Neuronal stem cell (in vitro differentiated cells): ENCODE data around the gene UBE2J2.

Experiments used
- DNase-seq: peaks from one replicate; pipeline ENCODE4 v3.0.0-alpha.2; 2013; ENCODE audit warnings: low spot score
- H2AFZ ChIP-seq: one replicate; pipeline ENCODE4 v1.6.1; 2013; ENCODE audit warnings: mild to moderate bottlenecking, low read length, inconsistent platforms
- H2AK5ac ChIP-seq: 2 replicates; pipeline ENCODE4 v1.6.1; 2013; ENCODE audit warnings: low read depth, mild to moderate bottlenecking, inconsistent platforms, low read length, moderate library complexity, mixed read lengths
- H2BK120ac ChIP-seq: 2 replicates; pipeline ENCODE4 v1.6.1; 2013; ENCODE audit warnings: low read depth, mild to moderate bottlenecking, inconsistent platforms, low read length, moderate library complexity, mixed read lengths
- H2BK12ac ChIP-seq: one replicate; pipeline ENCODE4 v1.6.1; 2013; ENCODE audit warnings: low read length, inconsistent platforms
- H2BK15ac ChIP-seq: 2 replicates; pipeline ENCODE4 v1.6.1; 2013; ENCODE audit warnings: mild to moderate bottlenecking, low read length, inconsistent platforms, mixed read lengths
- H2BK5ac ChIP-seq: one replicate; pipeline ENCODE4 v1.6.1; 2013; ENCODE audit warnings: inconsistent platforms, mild to moderate bottlenecking, low read length, moderate library complexity
- H3K14ac ChIP-seq: one replicate; pipeline ENCODE4 v1.6.1; 2013; ENCODE audit warnings: low read length, inconsistent platforms
- H3K18ac ChIP-seq: 2 replicates; pipeline ENCODE4 v1.6.1; 2013; ENCODE audit warnings: low read length, inconsistent platforms
- H3K23ac ChIP-seq: 2 replicates; pipeline ENCODE4 v1.6.1; 2013; ENCODE audit warnings: low read depth, mild to moderate bottlenecking, mixed read lengths, low read length, inconsistent platforms; ENCODE audit not compliant: poor library complexity
- H3K27ac ChIP-seq: replicated peaks from 3 replicates; pipeline ENCODE4 v1.5.1; 2013; ENCODE audit warnings: low read length, inconsistent platforms
- H3K27me3 ChIP-seq, 3 experiments: 2 replicates each; pipeline ENCODE4 v1.6.1; 2013; ENCODE audit warnings: low read length in 3 of 3, mild to moderate bottlenecking in 2 of 3, inconsistent platforms in 1 of 3, low read depth in 1 of 3, mixed read lengths in 1 of 3, moderate library complexity in 1 of 3; ENCODE audit not compliant: control insufficient read depth in 3 of 3, insufficient read depth in 3 of 3
- H3K36me3 ChIP-seq, 2 donors: replicated peaks in 1 of 2; 2 replicates each; pipeline ENCODE4 v1.6.1; 2013; ENCODE audit warnings: low read length in 2 of 2; ENCODE audit not compliant: control insufficient read depth in 2 of 2, insufficient read depth in 2 of 2
- H3K4ac ChIP-seq: 2 replicates; pipeline ENCODE4 v1.6.1; 2013; ENCODE audit warnings: inconsistent platforms, mild to moderate bottlenecking, low read length, moderate library complexity
- H3K4me1 ChIP-seq, 2 donors: 1 replicate in 1 of 2; 2 replicates in 1 of 2; pipeline ENCODE4 v1.6.1; 2013; ENCODE audit warnings: low read length in 2 of 2, low read depth in 1 of 2; ENCODE audit not compliant: control insufficient read depth in 2 of 2, insufficient read depth in 1 of 2
- H3K4me2 ChIP-seq: one replicate; pipeline ENCODE4 v1.6.1; 2013; ENCODE audit warnings: mild to moderate bottlenecking, low read length, inconsistent platforms; ENCODE audit not compliant: insufficient read depth, poor library complexity, severe bottlenecking
- H3K4me3 ChIP-seq, 2 donors: 2 replicates each; pipeline ENCODE4 v1.5.1; 2013; ENCODE audit warnings: low read length in 2 of 2, mild to moderate bottlenecking in 2 of 2, inconsistent platforms in 1 of 2, moderate library complexity in 1 of 2
- H3K79me1 ChIP-seq: one replicate; pipeline ENCODE4 v1.6.1; 2013; ENCODE audit warnings: low read depth, mild to moderate bottlenecking, inconsistent platforms, low read length, moderate library complexity
- H3K9ac ChIP-seq: one replicate; pipeline ENCODE4 v1.6.1; 2013; ENCODE audit warnings: mild to moderate bottlenecking, low read depth, low read length, inconsistent platforms; ENCODE audit not compliant: poor library complexity
- H3K9me3 ChIP-seq, 2 donors: replicated peaks in 1 of 2; 2 replicates each; pipeline versions ENCODE3 to v1.6.1; 2013; ENCODE audit warnings: low read length in 2 of 2, mild to moderate bottlenecking in 2 of 2, inconsistent platforms in 1 of 2, low read depth in 1 of 2, mixed read lengths in 1 of 2, moderate library complexity in 1 of 2; ENCODE audit not compliant: control insufficient read depth in 2 of 2, insufficient read depth in 1 of 2
- H4K8ac ChIP-seq: one replicate; pipeline ENCODE4 v1.6.1; 2013; ENCODE audit warnings: low read depth, mild to moderate bottlenecking, inconsistent platforms, low read length, moderate library complexity
- H4K91ac ChIP-seq: one replicate; pipeline ENCODE4 v1.6.1; 2013; ENCODE audit warnings: low read length, low read depth, mild to moderate bottlenecking, inconsistent platforms; ENCODE audit not compliant: poor library complexity
- WGBS, 2 donors: extraction: QIAGEN DNeasy Blood & Tissue Kit; methylation state at CpG; one replicate each; pipeline ENCODE4 v1.1.7; 2013; ENCODE audit warnings: missing lambda C conversion rate in 2 of 2, mixed read lengths in 1 of 2; ENCODE audit not compliant: insufficient read length in 2 of 2, insufficient replicate concordance in 1 of 2; ENCODE audit errors: extremely low coverage in 2 of 2; 5-methylcytosine and 5-hydroxymethylcytosine counted together

UBE2J2 gene

GRCh38 chr1:1305300-1306069 is 31.8 kb upstream of the UBE2J2 start:
- Histone ChIP-seq H2BK12ac (peak overlapping the region; percentile 90), H3K79me1 (peaks cover 20% of the 10 kb centered on the region), H3K18ac (peak overlapping the region; percentile 93), H4K91ac (no peak overlapping the region), H3K9me3 (no peaks in the 10 kb centered on the region), H3K27me3 (peaks cover 0 to 2% (median 0%) of the 10 kb centered on the region in 3 experiments), H3K14ac (peak overlapping the region; percentile 94), H3K23ac (peak overlapping the region; percentile 93), H4K8ac (peak overlapping the region; percentile 43), H2BK120ac (peak overlapping the region; percentile 87), H3K4me2 (peak overlapping the region; percentile 55), H3K36me3 (peaks cover 9 to 13% of the 10 kb centered on the region in 2 donors), H3K4me3 (peak overlapping the region in 1 of 2 donors; percentile 75), H3K4ac (no peak overlapping the region), H2BK15ac (peak overlapping the region; percentile 94), H3K27ac (peak overlapping the region; percentile 46), H3K4me1 (peaks cover 36 to 38% of the 10 kb centered on the region in 2 donors), H2BK5ac (peak overlapping the region; percentile 87), H3K9ac (peak overlapping the region; percentile 86), H2AK5ac (peak overlapping the region; percentile 100), H2AFZ (peak overlapping the region; percentile 79)
- no CpG with 5 or more reads among the region's 25 CpGs for WGBS, 2 donors
- no peak for DNase-seq

- Histone ChIP-seq H3K9me3 (no peaks in the 10 kb centered on the region), H2AFZ (peak overlapping the region; percentile 79), H3K4me1 (peaks cover 34 to 37% of the 10 kb centered on the region in 2 donors), H4K8ac (no peak overlapping the region), H2BK15ac (peak overlapping the region; percentile 38), H3K23ac (peak overlapping the region; percentile 93), H3K4me3 (peak overlapping the region; percentile 19 to 35), H2BK5ac (peak overlapping the region; percentile 87), H2AK5ac (peak overlapping the region; percentile 100), H3K79me1 (peaks cover 20% of the 10 kb centered on the region), H3K27me3 (peaks cover 0 to 2% (median 0%) of the 10 kb centered on the region in 3 experiments), H2BK120ac (peak overlapping the region; percentile 87), H3K27ac (peak overlapping the region; percentile 46), H3K4me2 (peak overlapping the region; percentile 55), H3K36me3 (peaks cover 1 to 5% of the 10 kb centered on the region in 2 donors), H3K14ac (peak overlapping the region; percentile 94), H2BK12ac (peak overlapping the region; percentile 90), H4K91ac (peak overlapping the region; percentile 79), H3K4ac (no peak overlapping the region), H3K18ac (peak overlapping the region; percentile 93), H3K9ac (peak overlapping the region; percentile 86)
- WGBS, 2 donors, result no CpG with 5 or more reads among the region's 29 CpGs
- DNase-seq, result no peak
These were observed 31.0 kb upstream of the UBE2J2 start for GRCh38 chr1:1304331-1305299.

GRCh38 chr1:1303736-1304135 is 30.1 kb upstream of the UBE2J2 start:
- peaks cover 0 to 1% of the 10 kb centered on the region in 2 donors for H3K36me3 ChIP-seq
- no peak overlapping the region for H4K91ac ChIP-seq
- peak overlapping the region; percentile 38 for H2BK15ac ChIP-seq
- no peak overlapping the region for H2BK120ac ChIP-seq
- H3K4me2 ChIP-seq, result no peak overlapping the region
- no CpG with 5 or more reads among the region's 13 CpGs for WGBS, 2 donors
- peak overlapping the region; percentile 5 for H2AK5ac ChIP-seq
- H2BK12ac ChIP-seq, result no peak overlapping the region
- H3K4me3 ChIP-seq, result no peak overlapping the region
- H2BK5ac ChIP-seq, result no peak overlapping the region
- peak overlapping the region; percentile 84 for H3K14ac ChIP-seq
- H3K23ac ChIP-seq, result peak overlapping the region; percentile 95
- H3K4me1 ChIP-seq, result peaks cover 28 to 30% of the 10 kb centered on the region in 2 donors
- H3K27me3 ChIP-seq, result no peaks in the 10 kb centered on the region
- no peak for DNase-seq
- no peaks in the 10 kb centered on the region for H3K9me3 ChIP-seq
- peaks cover 13% of the 10 kb centered on the region for H3K79me1 ChIP-seq
- H2AFZ ChIP-seq, result no peak overlapping the region
- peak overlapping the region; percentile 64 for H3K18ac ChIP-seq
- H4K8ac ChIP-seq, result no peak overlapping the region
- H3K27ac ChIP-seq, result no peak overlapping the region
- H3K9ac ChIP-seq, result peak overlapping the region; percentile 44
- H3K4ac ChIP-seq, result no peak overlapping the region
